ENCODE data around the gene DBNL. TPM values are rescaled to one million over a fixed set of nuclear protein-coding genes. Genes with fewer than 3 reads are reported as not detected.

The DBNL gene
- total RNA-seq, 2 experiments from 2014 or later, result 88.5 to 90.6 TPM

- ATAC-seq (ENCODE audit: poor library complexity), result no peak
- ChIA-PET POLR2A (no interaction called here), CTCF (no interaction called here)
- H3K4me1 ChIP-seq (ENCODE audit: insufficient read depth, low read length), result peaks cover 14% of the 10 kb centered on the region
- no peaks in the 10 kb centered on the region for H3K9me3 ChIP-seq (ENCODE audit: control insufficient read depth in 1 of 2, insufficient read depth in 1 of 2, low read length in 2 of 2)
- Mint-ChIP-seq H3K4me1 (ENCODE audit: low read depth) (peaks cover 23% of the 10 kb centered on the region), H3K36me3 (ENCODE audit: low read depth) (peaks cover 87% of the 10 kb centered on the region), H3K9me3 (no peaks in the 10 kb centered on the region), H3K4me3 (no peak overlapping the region), H3K27me3 (no peaks in the 10 kb centered on the region), H3K27ac (peak overlapping the region; percentile 51)
- H3K27ac ChIP-seq (ENCODE audit: low read depth in 1 of 2, low read length in 2 of 2), result peak overlapping the region in 1 of 2 donors; percentile 11
- intact Hi-C loops (cut with DNase I, micrococcal nuclease), result no loop called here
- no peak overlapping the region for H3K4me3 ChIP-seq (ENCODE audit: low read length)
- H3K36me3 ChIP-seq (ENCODE audit: insufficient read depth, low read length), result peaks cover 88% of the 10 kb centered on the region
- no peak for TF ChIP-seq CTCF (IDR thresholded peaks at IDR 0.05)
- peak in 1 of 14 experiments; percentile 26 for DNase-seq
- no peaks in the 10 kb centered on the region for H3K27me3 ChIP-seq (ENCODE audit: control insufficient read depth in 1 of 2, insufficient read depth in 2 of 2, low read length in 2 of 2)
Observed at GRCh38 chr7:44057181-44057848, 12.8 kb downstream of the DBNL start.

GRCh38 chr7:44057849-44058758 lies 13.6 kb downstream of the DBNL start:
- POLR2A ChIA-PET, result no interaction called here
- Histone ChIP-seq H3K36me3 (ENCODE audit: insufficient read depth, low read length) (peaks cover 82% of the 10 kb centered on the region), H3K4me3 (ENCODE audit: low read length) (no peak overlapping the region), H3K27me3 (ENCODE audit: control insufficient read depth in 1 of 2, insufficient read depth in 2 of 2, low read length in 2 of 2) (no peaks in the 10 kb centered on the region), H3K4me1 (ENCODE audit: insufficient read depth, low read length) (peaks cover 6% of the 10 kb centered on the region), H3K9me3 (ENCODE audit: control insufficient read depth in 1 of 2, insufficient read depth in 1 of 2, low read length in 2 of 2) (no peaks in the 10 kb centered on the region), H3K27ac (ENCODE audit: low read depth in 1 of 2, low read length in 2 of 2) (peak overlapping the region in 1 of 2 donors; percentile 11)
- H3K36me3 Mint-ChIP-seq (ENCODE audit: low read depth), result peaks cover 80% of the 10 kb centered on the region
- CTCF ChIA-PET, result no interaction called here
- DNase-seq, result peak in 1 of 14 experiments; percentile 26
- no peaks in the 10 kb centered on the region for H3K27me3 Mint-ChIP-seq
- intact Hi-C loops (cut with DNase I, micrococcal nuclease), result no loop called here
- H3K9me3 Mint-ChIP-seq, result no peaks in the 10 kb centered on the region
- no peak overlapping the region for H3K4me3 Mint-ChIP-seq
- peaks cover 15% of the 10 kb centered on the region for H3K4me1 Mint-ChIP-seq (ENCODE audit: low read depth)
- ATAC-seq (ENCODE audit: poor library complexity), result no peak
- H3K27ac Mint-ChIP-seq, result peak overlapping the region; percentile 51
- no peak for TF ChIP-seq CTCF (IDR thresholded peaks at IDR 0.05)

- Histone ChIP-seq H3K27me3 (ENCODE audit: control insufficient read depth in 1 of 2, insufficient read depth in 2 of 2, low read length in 2 of 2) (no peaks in the 10 kb centered on the region), H3K9me3 (ENCODE audit: control insufficient read depth in 1 of 2, insufficient read depth in 1 of 2, low read length in 2 of 2) (peaks cover 0 to 4% of the 10 kb centered on the region in 2 experiments), H3K36me3 (ENCODE audit: insufficient read depth, low read length) (peaks cover 78% of the 10 kb centered on the region), H3K27ac (ENCODE audit: low read depth in 1 of 2, low read length in 2 of 2) (no peak overlapping the region), H3K4me1 (ENCODE audit: insufficient read depth, low read length) (peaks cover 6% of the 10 kb centered on the region), H3K4me3 (ENCODE audit: low read length) (no peak overlapping the region)
- H3K27me3 Mint-ChIP-seq, result no peaks in the 10 kb centered on the region
- TF ChIP-seq CTCF (IDR thresholded peaks at IDR 0.05), result no peak
- DNase-seq (peak in 1 of 14 experiments; percentile 26), ATAC-seq (ENCODE audit: poor library complexity) (no peak)
- CTCF ChIA-PET, result no interaction called here
- H3K4me1 Mint-ChIP-seq (ENCODE audit: low read depth), result peaks cover 14% of the 10 kb centered on the region
- no peak overlapping the region for H3K4me3 Mint-ChIP-seq
- H3K9me3 Mint-ChIP-seq, result no peaks in the 10 kb centered on the region
- peaks cover 75% of the 10 kb centered on the region for H3K36me3 Mint-ChIP-seq (ENCODE audit: low read depth)
- intact Hi-C loops (cut with DNase I, micrococcal nuclease), result no loop called here
- H3K27ac Mint-ChIP-seq, result peak overlapping the region; percentile 30
- POLR2A ChIA-PET, result no interaction called here
Observed at GRCh38 chr7:44058759-44059218, 14.3 kb downstream of the DBNL start.
